NCI-H446 (cell line): ENCODE measurements around the gene C1orf94.

ENCODE experiments used
- DNase-seq, 2 experiments: peaks; one replicate each; lab custom pipeline; 2025; lab: John Stamatoyannopoulos, UW

Gene C1orf94, protein sequence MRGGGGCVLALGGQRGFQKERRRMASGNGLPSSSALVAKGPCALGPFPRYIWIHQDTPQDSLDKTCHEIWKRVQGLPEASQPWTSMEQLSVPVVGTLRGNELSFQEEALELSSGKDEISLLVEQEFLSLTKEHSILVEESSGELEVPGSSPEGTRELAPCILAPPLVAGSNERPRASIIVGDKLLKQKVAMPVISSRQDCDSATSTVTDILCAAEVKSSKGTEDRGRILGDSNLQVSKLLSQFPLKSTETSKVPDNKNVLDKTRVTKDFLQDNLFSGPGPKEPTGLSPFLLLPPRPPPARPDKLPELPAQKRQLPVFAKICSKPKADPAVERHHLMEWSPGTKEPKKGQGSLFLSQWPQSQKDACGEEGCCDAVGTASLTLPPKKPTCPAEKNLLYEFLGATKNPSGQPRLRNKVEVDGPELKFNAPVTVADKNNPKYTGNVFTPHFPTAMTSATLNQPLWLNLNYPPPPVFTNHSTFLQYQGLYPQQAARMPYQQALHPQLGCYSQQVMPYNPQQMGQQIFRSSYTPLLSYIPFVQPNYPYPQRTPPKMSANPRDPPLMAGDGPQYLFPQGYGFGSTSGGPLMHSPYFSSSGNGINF

GRCh38 chr1:34176830-34177603 is at the start of gene C1orf94:
Gene C1orf94, plus strand, starts transcription at chr1:34176907. Its CDS starts 883 bp downstream, at chr1:34177790.
- no peak for DNase-seq

DNA sequence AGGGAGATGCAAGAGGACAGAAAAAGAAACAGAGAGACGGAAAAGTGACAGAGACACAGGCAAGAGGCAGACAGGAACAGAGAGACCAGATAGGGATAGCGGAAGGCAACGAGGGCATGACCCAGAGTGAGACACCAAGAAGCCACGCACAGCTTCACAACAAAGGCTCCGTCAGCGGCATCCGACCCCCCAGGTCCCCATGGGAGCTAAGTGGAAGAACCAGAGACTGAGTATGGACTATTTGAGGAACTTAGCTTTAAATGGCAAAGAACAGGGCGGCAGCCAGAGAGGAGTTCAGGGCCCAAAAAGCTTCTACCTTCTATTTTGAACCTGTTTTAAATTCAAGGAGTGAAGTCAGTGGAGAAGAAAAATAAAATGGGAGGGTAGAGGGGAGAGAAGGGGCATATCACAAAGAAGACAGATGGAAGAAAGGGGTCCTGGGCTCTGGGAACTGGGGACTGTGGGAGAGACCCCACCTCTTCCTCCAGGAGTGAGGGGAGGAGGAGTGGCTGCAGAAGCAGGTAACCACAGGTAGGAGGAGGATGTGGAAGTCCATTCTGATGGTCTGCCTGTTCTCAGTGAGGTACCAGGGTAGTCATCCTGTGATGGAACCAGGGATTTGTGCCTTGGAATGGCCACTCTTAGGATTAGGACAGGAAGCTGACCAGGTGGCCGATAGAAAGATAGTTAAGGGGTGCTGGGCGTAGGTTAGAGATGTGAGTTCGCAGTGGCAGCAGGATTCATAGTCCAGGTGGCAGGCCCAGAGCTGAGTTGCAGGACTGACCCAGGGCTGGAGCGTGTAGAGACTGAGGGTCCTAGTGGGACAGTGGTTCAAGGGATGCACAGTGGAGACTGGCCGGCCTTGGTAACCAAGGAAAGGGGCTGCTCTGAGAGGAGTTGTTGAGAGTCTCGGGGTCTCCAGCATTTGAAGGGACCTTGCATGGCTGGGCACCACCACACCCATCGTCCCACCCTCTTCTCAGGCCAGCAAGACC is 49.4 kb upstream of the C1orf94 start:
- no peak for DNase-seq

- no peak for DNase-seq
Observed at GRCh38 chr1:34128186-34128889, 48.4 kb upstream of the C1orf94 start.

GRCh38 chr1:34129630-34130029 is 47.1 kb upstream of the C1orf94 start:
- DNase-seq = no peak

- DNase-seq = no peak
Observed at GRCh38 chr1:34130306-34130705, 46.4 kb upstream of the C1orf94 start.

DNA sequence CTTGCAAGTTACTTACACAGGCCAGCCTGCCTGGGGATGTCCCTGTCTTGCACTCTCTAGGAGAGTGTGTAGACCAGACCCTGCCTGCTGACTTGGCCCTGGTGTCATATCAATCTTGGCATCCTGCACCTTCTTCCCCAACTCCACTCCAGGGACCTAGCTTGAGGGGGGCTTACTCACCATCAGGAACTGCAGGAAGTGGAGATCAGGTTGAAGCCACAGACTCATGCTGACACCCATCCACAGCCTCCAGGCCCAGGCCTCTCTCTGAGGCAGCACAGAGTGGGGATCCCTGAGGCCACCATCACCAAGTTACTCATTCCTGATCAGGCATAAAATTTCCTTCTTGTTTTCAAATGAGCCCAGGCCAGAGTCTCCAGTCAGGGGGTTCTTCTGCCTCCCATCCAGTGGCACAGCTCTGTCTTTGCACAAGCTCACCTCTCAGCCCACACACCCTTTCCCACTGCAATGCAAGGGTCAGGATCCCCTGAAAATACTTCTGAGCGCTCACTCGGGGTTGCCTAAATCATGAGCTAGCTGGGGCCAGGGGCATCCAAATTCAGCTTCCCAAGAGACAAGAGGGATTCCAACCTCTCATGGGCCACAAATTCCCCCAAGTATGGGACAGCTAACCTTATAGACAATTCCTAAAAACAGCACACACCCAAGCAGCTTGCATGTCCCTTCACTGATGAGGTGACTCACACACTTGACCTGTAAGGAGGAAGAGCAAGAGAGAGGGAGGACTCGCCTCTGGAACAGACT is 45.1 kb upstream of the C1orf94 start:
- DNase-seq = no peak

DNA sequence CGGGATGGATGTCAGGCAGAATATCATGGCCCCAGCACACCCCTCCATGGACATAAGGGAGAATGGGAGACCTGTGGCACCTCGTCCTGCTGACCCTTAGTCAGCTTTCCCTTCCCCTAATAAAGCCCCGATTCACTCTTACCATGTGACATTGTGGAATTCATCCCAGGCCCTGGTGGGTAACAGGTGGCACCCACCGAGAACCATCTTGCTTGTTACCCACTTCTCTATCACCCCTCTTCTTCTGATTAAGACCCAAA is 44.6 kb upstream of the C1orf94 start:
- no peak for DNase-seq

- DNase-seq = no peak
Observed at GRCh38 chr1:34137411-34137810, 39.3 kb upstream of the C1orf94 start.

GRCh38 chr1:34140011-34140676 is 36.6 kb upstream of the C1orf94 start:
- DNase-seq = no peak

- no peak for DNase-seq
Observed at GRCh38 chr1:34143975-34144374, 32.7 kb upstream of the C1orf94 start.

DNA sequence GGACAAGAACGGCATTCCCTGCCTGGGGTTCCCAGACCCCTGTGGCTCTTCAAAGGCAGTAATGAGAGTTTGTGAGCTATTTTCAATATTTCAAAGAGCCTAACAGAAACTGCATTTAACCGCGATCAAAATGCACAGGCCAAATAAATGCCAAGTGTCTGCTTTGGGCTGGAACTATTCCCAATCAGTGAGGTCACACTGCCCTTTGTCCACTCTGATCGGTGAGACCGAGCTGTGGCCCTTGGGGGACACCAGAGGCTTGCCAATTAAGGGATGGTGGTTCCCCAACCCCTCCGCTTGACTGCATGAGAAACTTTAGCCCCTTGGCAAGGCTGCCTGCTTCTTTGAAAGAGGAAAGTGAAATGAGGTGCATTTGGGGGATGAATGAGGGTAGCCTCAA is 31.9 kb upstream of the C1orf94 start:
- no peak for DNase-seq

- DNase-seq = no peak
Observed at GRCh38 chr1:34147301-34147700, 29.4 kb upstream of the C1orf94 start.

- no peak for DNase-seq
Observed at GRCh38 chr1:34149501-34149900, 27.2 kb upstream of the C1orf94 start.

- DNase-seq = no peak
Observed at GRCh38 chr1:34153246-34153645, 23.5 kb upstream of the C1orf94 start.

DNA sequence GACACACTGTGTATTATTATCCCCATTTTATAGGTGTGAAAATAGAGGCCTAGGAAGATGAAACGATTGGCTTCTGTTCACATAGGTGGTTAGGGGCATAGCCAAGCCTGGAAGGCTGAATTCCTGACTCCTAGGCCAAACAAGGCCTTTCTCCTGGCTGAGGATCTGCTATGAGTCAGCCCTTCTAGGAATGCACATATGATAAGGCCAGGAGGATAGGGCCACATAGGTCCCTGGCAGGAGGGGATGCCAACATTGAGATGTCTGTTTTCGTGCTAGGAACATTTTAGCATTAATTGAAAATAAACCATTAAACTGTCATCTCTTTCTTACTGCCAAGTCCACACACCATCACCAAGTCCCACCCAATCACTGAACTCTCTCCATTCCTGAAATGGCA is 20.8 kb upstream of the C1orf94 start:
- DNase-seq = no peak

- DNase-seq = no peak
Observed at GRCh38 chr1:34156739-34157138, 20.0 kb upstream of the C1orf94 start.

DNA sequence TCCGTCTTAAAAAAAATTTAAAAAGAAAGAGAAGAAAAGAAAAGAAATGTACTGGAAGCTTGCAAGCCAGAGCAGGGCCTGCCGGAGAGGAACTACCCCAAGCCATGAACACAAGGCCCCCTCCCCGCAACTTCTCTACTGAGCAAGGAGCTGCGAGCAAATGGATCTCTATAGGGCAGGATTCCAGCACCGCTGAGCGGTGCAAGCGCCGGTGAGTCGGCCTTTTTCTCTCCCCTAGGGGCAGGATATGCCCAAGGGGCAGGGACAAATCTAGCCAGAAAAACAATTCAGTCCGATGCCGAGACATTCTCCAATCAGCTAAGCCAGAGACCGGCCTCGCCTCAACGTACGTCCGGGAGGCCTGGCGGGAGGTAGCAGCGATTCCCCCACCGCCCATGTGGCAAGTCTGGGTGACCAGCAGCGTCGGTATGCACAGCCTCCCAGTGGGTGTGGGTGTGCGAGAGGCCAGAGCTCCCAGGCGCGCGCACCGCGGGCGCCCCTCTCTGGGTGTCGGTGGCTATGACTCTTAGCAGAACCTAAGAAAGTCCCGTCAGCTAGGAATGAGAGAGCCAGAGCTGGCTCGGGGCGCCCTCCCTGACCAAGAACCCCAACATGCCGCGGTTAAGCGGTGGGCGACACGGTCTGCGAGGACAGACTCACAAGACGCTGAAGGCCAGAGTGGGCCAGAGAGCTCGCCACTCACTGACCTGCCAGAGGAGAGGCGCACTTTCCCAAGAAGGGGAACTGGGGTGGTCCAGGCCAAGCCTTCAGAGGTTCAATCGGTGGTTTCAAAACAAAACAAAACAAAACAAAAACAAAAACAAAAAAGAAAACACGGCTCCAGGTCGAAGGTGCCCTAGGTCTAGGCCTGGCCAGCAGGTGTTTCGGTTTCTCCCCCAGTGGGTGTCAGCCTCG is 13.6 kb upstream of the C1orf94 start:
- peak in 1 of 2 experiments; percentile 23 for DNase-seq

- DNase-seq = no peak
Observed at GRCh38 chr1:34163792-34164731, 12.6 kb upstream of the C1orf94 start.
